ENCODE measurements around the gene BRD4. TPM values are rescaled to one million over a fixed set of nuclear protein-coding genes. Genes with fewer than 3 reads are reported as not detected.

Gene BRD4
- total RNA-seq, 1 donor from 2014 or later, result 53.0 TPM

- H3K27ac ChIP-seq, result peak overlapping the region; percentile 71
- H3K4me1 ChIP-seq, result peaks cover 100% of the 10 kb centered on the region
- H3K9me3 ChIP-seq, result no peaks in the 10 kb centered on the region
- no peaks in the 10 kb centered on the region for H3K36me3 ChIP-seq
- no peak for DNase-seq (ENCODE audit: extremely low spot score in 2 of 2)
- TF ChIP-seq POLR2A (IDR thresholded peaks at IDR 0.05) (no peak), POLR2AphosphoS5 (IDR thresholded peaks at IDR 0.05; ENCODE audit: insufficient read depth in 1 of 2, low read depth in 1 of 2) (no peak)
- TF ChIP-seq, protein P1, sequence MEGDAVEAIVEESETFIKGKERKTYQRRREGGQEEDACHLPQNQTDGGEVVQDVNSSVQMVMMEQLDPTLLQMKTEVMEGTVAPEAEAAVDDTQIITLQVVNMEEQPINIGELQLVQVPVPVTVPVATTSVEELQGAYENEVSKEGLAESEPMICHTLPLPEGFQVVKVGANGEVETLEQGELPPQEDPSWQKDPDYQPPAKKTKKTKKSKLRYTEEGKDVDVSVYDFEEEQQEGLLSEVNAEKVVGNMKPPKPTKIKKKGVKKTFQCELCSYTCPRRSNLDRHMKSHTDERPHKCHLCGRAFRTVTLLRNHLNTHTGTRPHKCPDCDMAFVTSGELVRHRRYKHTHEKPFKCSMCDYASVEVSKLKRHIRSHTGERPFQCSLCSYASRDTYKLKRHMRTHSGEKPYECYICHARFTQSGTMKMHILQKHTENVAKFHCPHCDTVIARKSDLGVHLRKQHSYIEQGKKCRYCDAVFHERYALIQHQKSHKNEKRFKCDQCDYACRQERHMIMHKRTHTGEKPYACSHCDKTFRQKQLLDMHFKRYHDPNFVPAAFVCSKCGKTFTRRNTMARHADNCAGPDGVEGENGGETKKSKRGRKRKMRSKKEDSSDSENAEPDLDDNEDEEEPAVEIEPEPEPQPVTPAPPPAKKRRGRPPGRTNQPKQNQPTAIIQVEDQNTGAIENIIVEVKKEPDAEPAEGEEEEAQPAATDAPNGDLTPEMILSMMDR (IDR thresholded peaks at IDR 0.05), result no peak
- H3K4me3 ChIP-seq, result no peak overlapping the region
- intact Hi-C loops (cut with DNase I), result no loop called here
- no peaks in the 10 kb centered on the region for H3K27me3 ChIP-seq
These were observed 52.2 kb downstream of the BRD4 start for GRCh38 chr19:15280048-15280725.

DNA sequence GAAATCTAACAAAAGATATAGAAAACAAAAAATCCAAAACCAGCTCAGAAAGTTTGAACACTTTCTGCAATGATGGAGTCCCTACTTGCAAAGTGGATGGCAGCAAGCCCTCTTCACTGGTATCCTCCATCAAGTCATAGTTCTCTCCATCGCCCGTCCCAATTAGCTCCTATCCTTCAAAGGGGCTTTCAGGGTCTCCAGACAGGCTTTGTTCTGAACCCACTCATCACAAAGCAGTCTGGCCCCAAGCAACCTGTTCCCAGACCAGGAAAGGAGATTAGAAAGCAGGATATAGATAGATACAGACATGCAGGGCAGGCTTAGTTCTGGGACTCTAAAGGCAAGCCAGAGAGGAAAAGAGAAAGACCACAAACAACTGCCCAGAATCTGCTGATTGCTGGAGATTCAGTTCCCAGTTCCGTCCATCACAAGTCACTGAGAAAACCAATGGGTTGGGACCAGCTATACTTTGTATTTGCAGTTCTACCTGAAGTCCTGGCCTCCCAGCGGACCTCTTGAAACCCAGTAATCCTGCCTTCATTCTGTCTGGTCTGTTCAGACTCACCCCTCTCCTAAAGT, 52.9 kb downstream of the BRD4 start:
- Histone ChIP-seq H3K27me3 (no peaks in the 10 kb centered on the region), H3K4me1 (peaks cover 100% of the 10 kb centered on the region), H3K27ac (peak overlapping the region; percentile 71), H3K9me3 (no peaks in the 10 kb centered on the region), H3K36me3 (no peaks in the 10 kb centered on the region), H3K4me3 (no peak overlapping the region)
- intact Hi-C loops (cut with DNase I), result no loop called here
- no peak for TF ChIP-seq POLR2AphosphoS5 (IDR thresholded peaks at IDR 0.05; ENCODE audit: insufficient read depth in 1 of 2, low read depth in 1 of 2)
- TF ChIP-seq POLR2A (IDR thresholded peaks at IDR 0.05), result no peak
- TF ChIP-seq, protein P1 (IDR thresholded peaks at IDR 0.05), result no peak
- no peak for DNase-seq (ENCODE audit: extremely low spot score in 2 of 2)

GRCh38 chr19:15276620-15277215, 55.6 kb downstream of the BRD4 start:
- TF ChIP-seq POLR2A (IDR thresholded peaks at IDR 0.05) (no peak), POLR2AphosphoS5 (IDR thresholded peaks at IDR 0.05; ENCODE audit: insufficient read depth in 1 of 2, low read depth in 1 of 2) (no peak)
- TF ChIP-seq, protein P1 (IDR thresholded peaks at IDR 0.05), result no peak
- H3K4me1 ChIP-seq, result peaks cover 92% of the 10 kb centered on the region
- no peak overlapping the region for H3K4me3 ChIP-seq

GRCh38 chr19:15274477-15274876, 57.9 kb downstream of the BRD4 start:
- intact Hi-C loops (cut with DNase I), result no loop called here
- Histone ChIP-seq H3K27ac (no peak overlapping the region), H3K4me1 (peaks cover 86% of the 10 kb centered on the region), H3K36me3 (peaks cover 0 to 17% of the 10 kb centered on the region in 2 donors), H3K4me3 (no peak overlapping the region), H3K9me3 (no peaks in the 10 kb centered on the region), H3K27me3 (no peaks in the 10 kb centered on the region)
- TF ChIP-seq POLR2AphosphoS5 (IDR thresholded peaks at IDR 0.05; ENCODE audit: insufficient read depth in 1 of 2, low read depth in 1 of 2) (no peak), POLR2A (IDR thresholded peaks at IDR 0.05) (no peak)
- TF ChIP-seq, protein P1 (IDR thresholded peaks at IDR 0.05), result no peak
- DNase-seq (ENCODE audit: extremely low spot score in 2 of 2), result no peak

More at GRCh38 chr19:15276620-15277215, 55.6 kb downstream of the BRD4 start:
- Histone ChIP-seq H3K27me3 (no peaks in the 10 kb centered on the region), H3K36me3 (peaks cover 0 to 8% of the 10 kb centered on the region in 2 donors), H3K27ac (peak overlapping the region; percentile 5), H3K9me3 (no peaks in the 10 kb centered on the region)
- no peak for DNase-seq (ENCODE audit: extremely low spot score in 2 of 2)
- intact Hi-C loops (cut with DNase I), result no loop called here

Measured in vagina (tissue), 2 donors.